ENCODE results near the gene GDPD5. TPM values are rescaled to one million over a fixed set of nuclear protein-coding genes. Genes with fewer than 3 reads are reported as not detected.

The GDPD5 gene
- total and polyA plus RNA-seq, 8 donors, result 0.58 to 57.6 (median 4.9) TPM

GRCh38 chr11:75436806-75437205, 88.9 kb downstream of the GDPD5 start:
- Histone ChIP-seq H3K27me3 (peaks cover 0 to 23% (median 0%) of the 10 kb centered on the region in 3 donors), H3K36me3 (peaks cover 0 to 5% (median 0%) of the 10 kb centered on the region in 4 donors), H3K27ac (no peak overlapping the region), H3K9me3 (no peaks in the 10 kb centered on the region), H3K4me1 (peaks cover 1 to 17% (median 6%) of the 10 kb centered on the region in 4 donors), H3K4me3 (no peak overlapping the region)
- no peak for TF ChIP-seq CTCF (IDR thresholded peaks at IDR 0.05)
- intact Hi-C loops (cut with DNase I; ENCODE audit: low total_unique reads), result no loop called here
- WGBS, 5 donors, result 81 to 96% (median 92%) methylated on average over 8 to 9 of the region's 9 CpGs
- no peak for DNase-seq

GRCh38 chr11:75435571-75435925, 90.2 kb downstream of the GDPD5 start:
- no peak for DNase-seq
- TF ChIP-seq EP300 (IDR thresholded peaks at IDR 0.05) (no peak), POLR2AphosphoS5 (IDR thresholded peaks at IDR 0.05) (no peak), CTCF (IDR thresholded peaks at IDR 0.05) (no peak), POLR2A (IDR thresholded peaks at IDR 0.05) (no peak)
- Histone ChIP-seq H3K4me1 (peaks cover 5 to 16% (median 7%) of the 10 kb centered on the region in 4 donors), H3K27me3 (peaks cover 0 to 36% (median 0%) of the 10 kb centered on the region in 3 donors), H3K36me3 (peaks cover 0 to 5% (median 0%) of the 10 kb centered on the region in 4 donors), H3K27ac (no peak overlapping the region), H3K4me3 (no peak overlapping the region), H3K9me3 (no peaks in the 10 kb centered on the region)
- intact Hi-C loops (cut with DNase I; ENCODE audit: low total_unique reads), result no loop called here
- 88 to 96% (median 92%) methylated on average over 8 to 9 of the region's 9 CpGs for WGBS, 5 donors

GRCh38 chr11:75434886-75435570, 90.7 kb downstream of the GDPD5 start:
- Histone ChIP-seq H3K9me3 (no peaks in the 10 kb centered on the region), H3K27ac (no peak overlapping the region), H3K4me3 (no peak overlapping the region), H3K27me3 (peaks cover 0 to 40% (median 0%) of the 10 kb centered on the region in 3 donors), H3K36me3 (peaks cover 0 to 5% (median 0%) of the 10 kb centered on the region in 4 donors), H3K4me1 (peaks cover 9 to 20% (median 11%) of the 10 kb centered on the region in 4 donors)
- DNase-seq, result no peak
- intact Hi-C loops (cut with DNase I; ENCODE audit: low total_unique reads), result no loop called here
- WGBS, 5 donors, result 87 to 93% (median 89%) methylated on average over 11 to 12 of the region's 12 CpGs
- no peak for TF ChIP-seq POLR2AphosphoS5 (IDR thresholded peaks at IDR 0.05)
- TF ChIP-seq CTCF (IDR thresholded peaks at IDR 0.05), result no peak
- TF ChIP-seq POLR2A (IDR thresholded peaks at IDR 0.05), result no peak
- no peak for TF ChIP-seq EP300 (IDR thresholded peaks at IDR 0.05)

GRCh38 chr11:75434051-75434450, 91.7 kb downstream of the GDPD5 start:
- Histone ChIP-seq H3K4me3 (no peak overlapping the region), H3K4me1 (peaks cover 13 to 27% (median 19%) of the 10 kb centered on the region in 4 donors), H3K27ac (no peak overlapping the region), H3K27me3 (peaks cover 0 to 49% (median 8%) of the 10 kb centered on the region in 3 donors), H3K9me3 (peaks cover 0 to 6% (median 4%) of the 10 kb centered on the region in 4 donors), H3K36me3 (peaks cover 0 to 5% (median 0%) of the 10 kb centered on the region in 4 donors)
- DNase-seq, result no peak
- intact Hi-C loops (cut with DNase I; ENCODE audit: low total_unique reads), result no loop called here
- TF ChIP-seq CTCF (IDR thresholded peaks at IDR 0.05) (no peak), POLR2AphosphoS5 (IDR thresholded peaks at IDR 0.05) (no peak), EP300 (IDR thresholded peaks at IDR 0.05) (no peak), POLR2A (IDR thresholded peaks at IDR 0.05) (no peak)
- WGBS, 5 donors, result 88 to 100% (median 94%) methylated on average over 3 to 4 of the region's 4 CpGs

All from stomach (tissue), 9 donors.